NCI-H146 treated with DMSO at 0.1 percent for 48 hours (cell line): ENCODE data around the gene DGUOK.
"Not testable (repeated sequence)": the region's sequence is repeated elsewhere in the genome, so short reads cannot be mapped to it uniquely, and the experiment has no call there.

Source experiments
- DNase-seq: peaks from one replicate; lab custom pipeline; 2025; ENCODE audit not compliant: unreplicated experiment; lab: John Stamatoyannopoulos, UW

Gene DGUOK

GRCh38 chr2:73899801-73900336 lies 26.8 kb upstream of the DGUOK start:
- DNase-seq: no peak

GRCh38 chr2:73901143-73901542 lies 25.5 kb upstream of the DGUOK start:
- no peak for DNase-seq

DNA sequence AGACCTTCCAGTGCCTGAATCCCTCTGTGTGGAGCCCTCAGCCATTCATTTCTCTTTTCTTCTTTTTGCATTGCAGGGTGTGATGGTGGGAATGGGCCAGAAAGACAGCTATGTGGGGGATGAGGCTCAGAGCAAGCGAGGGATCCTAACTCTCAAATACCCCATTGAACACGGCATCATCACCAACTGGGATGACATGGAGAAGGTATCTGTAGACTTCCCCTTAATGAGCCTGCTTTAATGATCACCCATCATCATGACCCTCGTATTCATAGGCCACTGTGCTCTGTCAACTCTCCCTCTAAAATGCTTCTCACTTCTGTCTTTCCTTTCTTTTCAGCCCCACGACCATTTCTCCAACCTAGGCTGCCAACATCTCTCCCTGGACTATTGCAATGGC lies 24.4 kb upstream of the DGUOK start:
- DNase-seq: no peak

- no peak for DNase-seq
Measured at GRCh38 chr2:73903313-73903712, 23.4 kb upstream of the DGUOK start.

- DNase-seq: not testable (repeated sequence)
Measured at GRCh38 chr2:73903949-73904613, 22.6 kb upstream of the DGUOK start.

DNA sequence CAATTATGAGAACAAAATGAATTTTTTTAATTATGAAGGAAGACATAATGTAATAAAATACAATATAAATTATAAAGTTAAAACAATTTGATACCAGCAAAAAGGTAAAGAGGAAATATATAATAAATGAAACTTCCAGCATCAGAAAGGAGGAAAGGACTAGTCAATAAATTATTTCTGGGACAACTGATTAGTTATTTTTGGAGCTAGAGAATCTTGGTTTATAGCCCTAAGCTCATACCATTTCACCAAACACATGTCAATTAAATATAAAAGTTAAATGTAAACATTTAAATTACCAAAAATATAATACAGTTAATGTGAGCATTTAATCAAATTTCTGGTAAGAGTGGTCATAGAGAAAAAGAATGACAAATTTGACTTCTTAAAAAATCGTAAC lies 21.7 kb upstream of the DGUOK start:
- DNase-seq: no peak

DNA sequence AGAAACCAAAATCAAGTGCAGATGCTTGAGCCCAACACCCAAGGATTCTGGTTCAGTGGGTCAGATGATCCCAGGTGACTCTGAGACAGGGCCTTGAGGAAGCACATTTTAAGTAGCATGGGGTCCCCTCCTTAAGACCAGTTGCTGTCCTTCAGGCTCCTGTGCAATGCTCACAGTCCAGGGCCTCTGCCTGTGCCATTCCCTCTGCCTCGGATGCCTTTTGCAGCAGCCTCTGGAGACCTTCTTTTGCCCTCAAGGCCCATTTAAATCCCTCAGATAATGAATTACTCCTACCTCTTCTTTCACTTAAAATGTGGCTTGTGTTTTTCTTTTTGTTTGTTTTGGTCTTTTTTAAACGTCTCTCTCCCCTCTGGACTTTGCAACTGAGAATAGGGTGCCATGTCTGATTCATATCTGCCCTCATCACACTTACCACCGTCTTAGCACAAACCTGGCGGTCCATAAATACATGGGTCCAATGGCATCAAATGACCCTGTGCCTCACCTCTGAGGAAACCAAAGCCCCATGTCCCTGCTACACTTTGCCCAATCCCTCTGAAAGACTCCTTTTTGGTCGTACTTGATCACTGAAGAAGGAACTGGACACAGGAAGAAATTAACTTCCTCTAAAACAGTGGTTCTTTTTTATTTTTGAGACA lies 19.7 kb upstream of the DGUOK start:
- no peak for DNase-seq

DNA sequence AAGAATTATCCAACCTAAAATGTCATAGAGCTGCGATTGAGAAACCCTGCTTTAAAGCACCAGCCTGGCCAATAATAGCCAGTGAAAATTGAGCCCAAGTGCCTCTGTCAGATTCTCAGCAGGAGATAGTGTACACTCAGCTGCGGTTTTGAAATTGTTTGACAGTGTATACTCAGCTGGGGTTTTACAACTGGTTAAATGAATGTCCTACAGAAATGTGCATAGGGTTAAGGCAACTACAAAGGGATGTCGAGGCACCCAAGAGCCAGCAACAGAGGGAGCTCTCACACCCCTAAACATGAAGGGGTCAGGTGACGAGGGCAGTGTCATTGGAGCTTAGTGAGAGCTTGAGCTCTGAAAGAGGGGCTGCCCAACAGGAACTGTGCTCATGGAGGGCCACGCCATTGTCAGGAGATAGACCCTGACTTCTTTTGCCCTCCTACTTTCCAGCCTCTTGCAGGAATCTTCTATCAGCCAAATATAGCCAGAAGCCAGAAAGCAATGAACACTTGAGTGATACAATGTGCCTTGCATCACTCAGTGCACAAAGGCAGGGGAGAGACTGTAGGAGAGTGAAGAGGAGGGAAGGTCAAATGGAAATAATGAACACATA lies 18.7 kb upstream of the DGUOK start:
- DNase-seq: peak; percentile 98

GRCh38 chr2:73908689-73909652 lies 17.7 kb upstream of the DGUOK start:
- no peak for DNase-seq

GRCh38 chr2:73910873-73911547 lies 15.7 kb upstream of the DGUOK start:
- no peak for DNase-seq

GRCh38 chr2:73911548-73912208 lies 15.0 kb upstream of the DGUOK start:
- DNase-seq: no peak

DNA sequence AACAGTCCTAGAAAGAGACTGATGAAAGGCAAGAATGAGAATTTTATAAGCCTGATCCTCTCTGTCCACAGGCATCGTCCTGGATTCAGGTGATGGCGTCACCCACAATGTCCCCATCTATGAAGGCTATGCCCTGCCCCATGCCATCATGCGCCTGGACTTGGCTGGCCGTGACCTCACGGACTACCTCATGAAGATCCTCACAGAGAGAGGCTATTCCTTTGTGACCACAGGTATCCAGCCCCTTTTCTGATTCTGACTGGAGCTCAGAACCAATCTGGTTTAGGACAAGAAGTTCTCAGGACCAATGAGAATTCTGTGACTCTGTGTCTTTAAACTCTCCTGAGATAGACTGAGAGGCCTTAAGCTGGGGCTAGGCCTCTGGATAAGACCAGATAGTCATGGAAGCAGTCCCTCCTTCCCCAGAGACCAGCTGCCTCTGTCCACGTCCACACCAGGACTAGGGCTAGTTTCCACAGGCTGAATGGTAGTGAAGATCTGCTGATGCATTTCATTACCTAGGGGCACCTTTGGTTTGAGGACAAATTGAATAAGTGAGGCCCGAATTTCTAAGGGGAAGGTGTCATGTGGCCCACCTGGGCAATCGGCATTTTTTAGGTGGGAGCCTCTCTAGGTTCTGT lies 13.1 kb upstream of the DGUOK start:
- no peak for DNase-seq

DNA sequence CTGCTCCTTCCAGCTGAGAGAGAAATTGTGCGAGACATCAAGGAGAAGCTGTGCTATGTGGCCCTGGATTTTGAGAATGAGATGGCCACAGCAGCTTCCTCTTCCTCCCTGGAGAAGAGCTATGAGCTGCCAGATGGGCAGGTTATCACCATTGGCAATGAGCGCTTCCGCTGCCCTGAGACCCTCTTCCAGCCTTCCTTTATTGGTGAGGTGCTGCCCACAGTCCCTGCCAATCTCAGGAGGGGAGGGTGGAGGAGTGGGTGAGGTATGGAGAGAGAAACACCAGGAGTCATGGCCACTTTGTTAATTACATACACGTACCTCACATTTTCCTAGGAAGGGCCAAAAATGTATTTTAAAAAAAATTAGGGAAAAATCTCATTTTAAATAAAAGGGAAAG lies 12.0 kb upstream of the DGUOK start:
- no peak for DNase-seq

DNA sequence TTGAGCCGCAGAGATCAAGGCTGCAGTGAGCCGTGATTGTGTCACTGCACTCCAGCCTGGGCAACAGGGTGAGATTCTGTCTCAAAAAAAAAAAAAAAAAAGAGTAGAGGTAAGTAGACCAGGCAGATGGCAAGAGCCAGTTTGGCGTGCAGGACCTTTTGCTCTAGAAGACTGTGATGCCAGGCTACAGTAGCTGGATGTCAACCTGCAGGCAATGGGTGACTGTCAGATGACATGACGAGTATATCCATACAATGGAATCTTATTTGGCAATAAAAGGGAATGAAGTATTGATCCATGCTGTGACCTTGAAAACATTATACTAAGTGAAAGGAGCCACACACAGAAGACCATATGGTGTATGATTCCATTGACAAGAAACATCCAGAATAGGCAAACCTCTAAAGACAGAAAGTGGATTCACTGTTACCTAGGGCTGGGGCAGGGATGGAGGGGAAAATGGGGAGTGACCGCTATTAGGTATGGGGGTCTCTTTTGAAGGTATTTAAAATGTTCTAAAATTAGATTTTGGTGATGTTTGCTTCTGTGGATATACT lies 11.2 kb upstream of the DGUOK start:
- DNase-seq: no peak

DNA sequence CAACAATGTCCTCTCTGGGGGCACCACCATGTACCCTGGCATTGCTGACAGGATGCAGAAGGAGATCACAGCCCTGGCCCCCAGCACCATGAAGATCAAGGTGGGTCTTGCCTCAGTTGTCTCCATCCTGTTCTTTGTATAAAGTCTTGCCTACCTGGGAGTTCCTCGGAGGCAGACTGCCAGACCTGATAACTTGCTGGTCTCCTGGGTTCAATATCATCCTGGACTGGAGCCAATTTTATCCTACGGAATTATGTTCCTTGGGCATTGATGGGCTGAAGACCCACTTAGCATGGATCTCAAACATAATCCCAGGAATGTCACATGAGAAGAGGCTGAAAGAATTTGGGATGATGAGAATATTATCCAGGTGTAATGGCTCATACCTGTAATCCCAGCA lies 10.0 kb upstream of the DGUOK start:
- DNase-seq: no peak

- no peak for DNase-seq
Measured at GRCh38 chr2:73917296-73917695, 9.4 kb upstream of the DGUOK start.

DNA sequence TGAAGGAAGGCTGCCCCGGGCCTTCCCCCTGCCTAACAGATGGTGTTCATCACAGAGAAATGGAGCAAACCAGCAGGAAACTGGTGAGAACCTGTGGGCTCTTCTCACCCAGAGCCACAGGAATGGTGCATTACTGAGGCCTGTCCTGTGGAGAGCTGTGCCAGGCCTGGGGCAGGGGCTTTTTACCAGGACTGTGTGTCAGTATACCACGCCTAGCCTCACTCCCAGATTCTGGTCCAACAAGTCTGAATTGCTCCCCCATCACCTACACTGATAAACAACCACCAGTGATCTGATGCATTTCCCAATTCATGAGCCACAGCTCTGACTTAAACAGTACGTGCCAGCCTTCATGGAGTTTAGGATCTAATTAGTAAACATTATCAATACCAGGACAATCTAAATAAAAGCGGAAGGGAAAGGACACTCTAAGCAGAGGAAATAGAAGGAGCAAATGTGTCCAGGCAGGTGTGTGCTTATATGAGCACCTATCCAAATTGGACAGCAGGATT lies 8.9 kb upstream of the DGUOK start:
- no peak for DNase-seq

GRCh38 chr2:73918856-73919255 lies 7.8 kb upstream of the DGUOK start:
- no peak for DNase-seq

GRCh38 chr2:73919596-73920228 lies 7.0 kb upstream of the DGUOK start:
- no peak for DNase-seq
